ENCODE results near the gene SOX4.

SOX4 gene

DNA sequence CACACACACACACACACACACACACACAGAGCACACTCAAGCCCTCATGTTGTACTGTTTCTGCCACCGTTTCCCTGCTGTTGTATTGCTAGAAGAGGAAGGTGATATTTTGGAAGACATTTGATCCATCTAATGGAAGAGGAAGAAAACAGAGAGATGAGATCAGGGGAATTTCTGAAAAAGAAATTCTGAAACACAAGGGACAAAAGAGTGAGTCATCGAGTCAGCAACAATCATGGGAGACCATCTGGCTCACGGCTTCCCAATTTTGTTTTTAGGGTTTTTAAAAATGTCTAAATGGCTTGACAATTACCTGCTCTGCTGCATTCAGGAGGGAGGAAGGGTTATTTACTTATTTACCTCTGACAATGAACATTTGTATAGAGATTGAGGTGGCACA is 22.0 kb downstream of the SOX4 start:
- no peak for DNase-seq

GRCh38 chr6:21616005-21616404 is 22.5 kb downstream of the SOX4 start:
- DNase-seq: no peak

- no peak for DNase-seq
Observed at GRCh38 chr6:21625642-21626041, 32.1 kb downstream of the SOX4 start.

- DNase-seq: no peak
Observed at GRCh38 chr6:21626756-21627155, 33.2 kb downstream of the SOX4 start.

- no peak for DNase-seq
Observed at GRCh38 chr6:21628160-21628559, 34.6 kb downstream of the SOX4 start.

- no peak for DNase-seq
Observed at GRCh38 chr6:21633511-21634109, 40.1 kb downstream of the SOX4 start.

DNA sequence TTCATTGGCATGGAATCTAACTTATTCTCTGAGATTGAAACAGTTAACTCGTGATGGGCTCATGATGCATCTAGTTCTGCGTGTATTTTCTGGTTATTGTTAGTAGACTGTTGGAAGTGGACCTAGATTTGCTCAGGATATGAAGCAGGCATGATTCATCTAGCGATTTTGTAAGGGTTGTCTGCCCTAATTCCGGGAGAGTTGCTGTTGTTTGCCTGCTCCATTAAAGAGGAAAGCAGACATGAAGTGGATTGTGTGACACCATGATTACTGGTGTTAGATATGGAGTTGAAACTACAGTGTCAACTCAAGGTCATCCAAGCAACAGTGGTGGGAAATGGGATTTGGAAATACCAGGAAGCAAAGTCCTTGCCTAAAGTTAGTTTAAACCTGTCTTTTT is 41.0 kb downstream of the SOX4 start:
- DNase-seq: no peak

GRCh38 chr6:21636876-21637275 is 43.3 kb downstream of the SOX4 start:
- DNase-seq: no peak

DNA sequence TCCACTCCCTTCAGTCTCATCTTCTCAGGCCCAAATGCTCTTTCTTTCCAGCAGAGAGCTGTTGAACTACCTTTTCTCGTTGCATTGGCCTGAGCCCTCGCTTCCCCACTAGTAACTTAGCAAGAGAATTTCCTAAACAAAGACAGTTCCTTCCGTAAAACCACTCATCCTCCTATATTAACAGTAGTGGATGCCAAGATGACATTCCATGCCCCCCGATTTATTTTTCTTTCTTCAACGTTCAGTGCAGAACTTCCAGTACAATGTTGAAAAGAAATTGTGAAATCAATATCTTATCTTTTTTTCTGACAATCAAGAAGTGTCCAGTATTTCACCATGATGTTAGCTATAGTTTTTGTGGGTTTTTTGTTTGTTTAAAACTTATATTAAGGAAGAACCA is 45.8 kb downstream of the SOX4 start:
- no peak for DNase-seq

Measured in RPMI8226 (cell line).